ENCODE measurements around the gene SOCS1.

GRCh38 chr16:11229906-11230305 is 26.1 kb downstream of the SOCS1 start:
- TF ChIP-seq, protein P1, sequence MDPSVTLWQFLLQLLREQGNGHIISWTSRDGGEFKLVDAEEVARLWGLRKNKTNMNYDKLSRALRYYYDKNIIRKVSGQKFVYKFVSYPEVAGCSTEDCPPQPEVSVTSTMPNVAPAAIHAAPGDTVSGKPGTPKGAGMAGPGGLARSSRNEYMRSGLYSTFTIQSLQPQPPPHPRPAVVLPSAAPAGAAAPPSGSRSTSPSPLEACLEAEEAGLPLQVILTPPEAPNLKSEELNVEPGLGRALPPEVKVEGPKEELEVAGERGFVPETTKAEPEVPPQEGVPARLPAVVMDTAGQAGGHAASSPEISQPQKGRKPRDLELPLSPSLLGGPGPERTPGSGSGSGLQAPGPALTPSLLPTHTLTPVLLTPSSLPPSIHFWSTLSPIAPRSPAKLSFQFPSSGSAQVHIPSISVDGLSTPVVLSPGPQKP (IDR thresholded peaks at IDR 0.05; ENCODE audit: low read depth, low read length), result no peak
- TF ChIP-seq REST (IDR thresholded peaks at IDR 0.05) (no peak), CTCF (IDR thresholded peaks at IDR 0.05) (no peak), USF2 (IDR thresholded peaks at IDR 0.05) (no peak), JUN (IDR thresholded peaks at IDR 0.05) (no peak), POLR2A (IDR thresholded peaks at IDR 0.05; ENCODE audit: low read length) (no peak), CBX8 (IDR thresholded peaks at IDR 0.05) (no peak), ESRRA (IDR thresholded peaks at IDR 0.05; ENCODE audit: borderline replicate concordance, low read length) (no peak), MYC (IDR thresholded peaks at IDR 0.05; ENCODE audit: borderline replicate concordance, low read length) (no peak), RFX5 (IDR thresholded peaks at IDR 0.05) (no peak), RNF2 (IDR thresholded peaks at IDR 0.05; ENCODE audit: borderline replicate concordance, low read depth) (no peak), RARB (CRISPR knock-in tag; IDR thresholded peaks at IDR 0.05) (no peak)
- TF ChIP-seq, protein P2, sequence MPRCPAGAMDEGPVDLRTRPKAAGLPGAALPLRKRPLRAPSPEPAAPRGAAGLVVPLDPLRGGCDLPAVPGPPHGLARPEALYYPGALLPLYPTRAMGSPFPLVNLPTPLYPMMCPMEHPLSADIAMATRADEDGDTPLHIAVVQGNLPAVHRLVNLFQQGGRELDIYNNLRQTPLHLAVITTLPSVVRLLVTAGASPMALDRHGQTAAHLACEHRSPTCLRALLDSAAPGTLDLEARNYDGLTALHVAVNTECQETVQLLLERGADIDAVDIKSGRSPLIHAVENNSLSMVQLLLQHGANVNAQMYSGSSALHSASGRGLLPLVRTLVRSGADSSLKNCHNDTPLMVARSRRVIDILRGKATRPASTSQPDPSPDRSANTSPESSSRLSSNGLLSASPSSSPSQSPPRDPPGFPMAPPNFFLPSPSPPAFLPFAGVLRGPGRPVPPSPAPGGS (IDR thresholded peaks at IDR 0.05), result no peak
